ENCODE measurements around the gene SLX4IP. TPM values are rescaled to one million over a fixed set of nuclear protein-coding genes. Genes with fewer than 3 reads are reported as not detected.

SLX4IP gene
- total and polyA plus RNA-seq, 2 donors: 1.4 to 7.1 TPM

GRCh38 chr20:10676518-10676917, 241.4 kb downstream of the SLX4IP start:
- no peak overlapping the region for H3K4me3 ChIP-seq (ENCODE audit: low read depth, low read length)
- DNase-seq (ENCODE audit: extremely low spot score): no peak
- no peaks in the 10 kb centered on the region for H3K36me3 ChIP-seq (ENCODE audit: insufficient read depth)
- H3K27ac ChIP-seq (ENCODE audit: low read depth): no peak overlapping the region
- WGBS: 77% methylated on average over 3 of the region's 3 CpGs
- H3K4me1 ChIP-seq (ENCODE audit: insufficient read depth): no peaks in the 10 kb centered on the region

Small RNA genes within 50 kb of the gene (small RNA-seq; reads per million reads assigned to genes)
- not detected for gene MIR6870

Other genes with a start within 250 kb of the SLX4IP start
- gene SNAP25, start 216.5 kb upstream of the SLX4IP start, total RNA-seq: 8.6 TPM
- 1.6 TPM for gene SNAP25, start 216.5 kb upstream of the SLX4IP start, polyA plus RNA-seq
- gene MKKS, start 1.1 kb upstream of the SLX4IP start, total RNA-seq: 18.1 TPM
- gene MKKS, start 1.1 kb upstream of the SLX4IP start, polyA plus RNA-seq: 19.8 TPM
- 131 TPM for gene JAG1, start 238.7 kb downstream of the SLX4IP start, total RNA-seq
- 36.9 TPM for gene JAG1, start 238.7 kb downstream of the SLX4IP start, polyA plus RNA-seq

Data from urinary bladder (tissue), 4 donors.